Choroid plexus epithelial cell (primary cell): ENCODE measurements around the gene ARHGAP23.
"Not testable (repeated sequence)": the region's sequence is repeated elsewhere in the genome, so short reads cannot be mapped to it uniquely, and the experiment has no call there.

Experiments
- DNase-seq: peaks from one replicate; pipeline ENCODE4 v3.0.0-alpha.2; 2010; ENCODE audit warnings: low read depth
- H3K4me3 ChIP-seq: 2 replicates; pipeline ENCODE4 v1.5.1; 2011; ENCODE audit warnings: low read depth, mild to moderate bottlenecking, control low read depth, low read length, moderate library complexity
- TF ChIP-seq, protein P1 (sequence below): conservative IDR thresholded peaks from 2 replicates; pipeline ENCODE4 v1.5.1; 2011; ENCODE audit warnings: low read depth, mild to moderate bottlenecking, control low read depth, inconsistent platforms, low read length, moderate library complexity

Gene ARHGAP23

DNA sequence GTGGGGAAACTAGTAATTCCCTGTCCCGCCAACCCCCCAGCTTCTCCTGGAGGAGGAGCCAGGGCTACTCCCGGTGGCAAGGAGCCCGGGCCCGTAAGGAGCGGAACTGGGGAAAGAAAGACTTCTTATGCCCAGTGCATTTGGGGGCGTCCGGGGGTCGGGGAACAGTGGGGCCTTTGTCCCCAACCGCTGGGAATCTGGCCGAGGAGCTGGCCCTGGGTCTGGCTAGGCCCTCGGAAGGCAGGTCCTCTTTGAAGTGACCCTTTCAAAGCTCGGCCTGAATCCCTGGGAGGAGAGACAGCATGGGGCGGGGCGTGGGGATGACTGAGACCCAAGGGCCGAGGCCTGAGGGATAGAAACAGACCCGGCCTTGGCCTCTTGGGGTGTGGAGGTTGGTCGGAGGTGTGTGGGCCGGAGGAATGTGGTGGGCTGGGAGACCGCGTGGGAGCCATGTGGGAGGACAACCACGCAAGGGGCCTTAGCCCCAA is 6.0 kb downstream of the ARHGAP23 start:
- TF ChIP-seq, protein P1, sequence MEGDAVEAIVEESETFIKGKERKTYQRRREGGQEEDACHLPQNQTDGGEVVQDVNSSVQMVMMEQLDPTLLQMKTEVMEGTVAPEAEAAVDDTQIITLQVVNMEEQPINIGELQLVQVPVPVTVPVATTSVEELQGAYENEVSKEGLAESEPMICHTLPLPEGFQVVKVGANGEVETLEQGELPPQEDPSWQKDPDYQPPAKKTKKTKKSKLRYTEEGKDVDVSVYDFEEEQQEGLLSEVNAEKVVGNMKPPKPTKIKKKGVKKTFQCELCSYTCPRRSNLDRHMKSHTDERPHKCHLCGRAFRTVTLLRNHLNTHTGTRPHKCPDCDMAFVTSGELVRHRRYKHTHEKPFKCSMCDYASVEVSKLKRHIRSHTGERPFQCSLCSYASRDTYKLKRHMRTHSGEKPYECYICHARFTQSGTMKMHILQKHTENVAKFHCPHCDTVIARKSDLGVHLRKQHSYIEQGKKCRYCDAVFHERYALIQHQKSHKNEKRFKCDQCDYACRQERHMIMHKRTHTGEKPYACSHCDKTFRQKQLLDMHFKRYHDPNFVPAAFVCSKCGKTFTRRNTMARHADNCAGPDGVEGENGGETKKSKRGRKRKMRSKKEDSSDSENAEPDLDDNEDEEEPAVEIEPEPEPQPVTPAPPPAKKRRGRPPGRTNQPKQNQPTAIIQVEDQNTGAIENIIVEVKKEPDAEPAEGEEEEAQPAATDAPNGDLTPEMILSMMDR, result no peak
- H3K4me3 ChIP-seq, result no peak overlapping the region
- no peak for DNase-seq

DNA sequence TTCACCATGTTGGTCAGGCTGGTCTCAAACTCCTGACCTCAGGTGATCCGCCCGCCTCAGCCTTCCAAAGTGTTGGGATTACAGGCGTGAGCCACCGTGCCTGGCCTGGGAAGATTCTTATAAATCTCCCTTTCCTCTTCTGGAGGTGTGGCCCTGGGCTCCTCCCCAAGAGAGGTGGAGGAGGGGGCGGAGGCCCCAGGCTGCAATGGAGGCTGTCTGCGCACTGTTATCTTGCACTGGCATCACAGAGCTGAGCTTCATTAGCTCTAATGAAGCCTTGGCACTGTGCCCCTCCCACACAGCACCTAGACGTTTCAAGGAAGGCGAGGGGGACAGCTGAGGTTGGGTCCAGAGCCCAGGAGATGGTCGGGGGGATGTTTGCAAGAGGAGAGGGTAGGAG is 7.5 kb downstream of the ARHGAP23 start:
- TF ChIP-seq, protein P1, result no peak
- DNase-seq, result no peak
- H3K4me3 ChIP-seq, result no peak overlapping the region

DNA sequence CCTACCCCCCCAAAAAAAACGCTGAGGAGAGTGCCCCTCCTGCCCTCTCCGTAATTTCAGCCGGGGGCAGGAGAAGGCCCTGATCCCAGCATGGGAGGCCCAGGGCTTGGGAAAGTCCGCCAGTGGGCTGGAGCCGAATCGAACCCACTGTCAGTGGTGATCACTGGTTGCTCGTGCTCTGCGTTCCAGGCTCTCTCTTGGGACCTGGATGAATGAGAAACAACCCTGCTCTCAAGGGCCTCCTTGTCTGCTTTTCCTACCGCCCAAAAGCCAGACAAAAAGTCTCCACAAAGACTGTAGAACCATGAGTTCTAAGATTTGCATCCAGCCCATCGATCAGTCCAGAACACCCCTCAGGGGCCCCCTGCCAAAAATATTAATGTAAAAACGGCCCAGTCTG is 8.1 kb downstream of the ARHGAP23 start:
- TF ChIP-seq, protein P1, result no peak
- DNase-seq, result no peak
- no peak overlapping the region for H3K4me3 ChIP-seq

DNA sequence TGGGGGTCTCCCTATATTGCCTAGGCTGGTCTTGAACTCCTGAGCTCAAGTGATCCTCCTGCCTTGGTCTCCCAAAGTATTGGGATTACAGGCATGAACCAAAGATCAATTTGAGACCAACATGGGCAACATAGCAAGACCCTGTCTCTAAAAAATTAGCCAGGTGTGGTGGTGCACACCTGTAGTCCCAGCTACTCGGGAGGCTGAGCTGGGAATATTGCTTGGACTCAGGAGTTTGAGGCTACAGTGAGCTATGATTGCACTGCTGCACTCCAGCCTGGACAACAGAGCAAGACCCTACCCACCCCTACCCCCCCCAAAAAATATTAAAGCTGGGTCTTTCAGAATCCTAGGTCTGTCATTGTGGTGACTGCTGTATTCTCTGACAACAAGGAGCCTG is 9.0 kb downstream of the ARHGAP23 start:
- not testable (repeated sequence) for H3K4me3 ChIP-seq, DNase-seq

DNA sequence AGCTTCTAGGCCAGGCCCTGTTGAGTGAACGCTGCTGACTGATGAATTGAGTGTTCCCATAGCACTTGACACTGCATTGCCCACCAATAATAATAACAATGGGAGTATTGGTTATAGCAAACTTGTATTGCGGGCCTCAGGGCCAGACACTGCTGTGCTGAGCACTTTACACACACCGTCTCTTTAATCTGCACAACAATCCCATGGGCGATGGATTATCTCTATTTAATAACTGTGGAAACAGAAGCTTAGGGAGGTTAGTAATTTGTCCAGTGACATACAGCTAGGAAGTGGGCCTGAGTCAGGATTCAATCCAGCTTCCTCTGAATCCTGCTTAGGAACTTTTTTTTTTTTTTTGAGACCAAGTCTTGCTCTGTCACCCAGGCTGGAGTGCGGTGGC is 11.2 kb downstream of the ARHGAP23 start:
- no peak overlapping the region for H3K4me3 ChIP-seq
- DNase-seq, result no peak
- TF ChIP-seq, protein P1, result no peak

DNA sequence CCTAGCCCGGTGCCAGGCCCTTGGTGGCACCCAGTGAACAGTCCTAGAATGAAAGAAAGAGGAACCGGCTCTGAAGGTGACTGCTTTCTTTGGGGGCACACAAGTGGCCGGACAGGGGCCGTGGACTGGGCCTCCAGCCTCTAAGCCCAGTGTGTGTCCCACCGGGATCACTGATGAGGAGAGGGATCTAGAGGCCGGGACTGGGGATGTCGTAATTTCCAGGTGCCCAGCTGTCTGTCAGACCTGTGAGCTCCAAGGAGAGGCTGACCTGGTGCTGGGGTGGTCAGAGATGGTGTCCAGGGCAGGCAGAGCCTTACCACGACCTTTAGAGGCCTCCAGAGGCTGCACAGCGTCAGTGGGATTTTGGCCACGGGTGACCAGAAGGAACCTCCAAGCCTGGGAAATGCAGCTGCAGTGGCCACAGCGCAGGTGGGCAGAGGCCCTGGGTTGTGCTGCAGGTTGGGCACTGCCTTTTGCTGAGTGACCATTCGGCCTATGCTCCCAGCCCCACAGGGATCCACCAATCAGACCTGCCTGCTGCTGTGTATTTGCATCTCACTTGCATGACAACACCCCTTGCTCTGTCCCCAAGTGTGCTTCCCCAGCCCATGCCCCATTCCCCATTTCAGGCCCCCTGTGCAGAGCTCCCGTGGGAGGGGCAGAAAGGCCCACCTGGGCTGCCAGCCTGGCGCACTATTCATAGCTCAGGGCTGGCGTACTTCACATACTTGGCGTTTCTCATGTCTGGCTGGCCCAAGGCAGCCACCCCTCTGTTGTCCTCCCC is 12.5 kb downstream of the ARHGAP23 start:
- H3K4me3 ChIP-seq, result no peak overlapping the region
- TF ChIP-seq, protein P1, result no peak
- DNase-seq, result no peak

DNA sequence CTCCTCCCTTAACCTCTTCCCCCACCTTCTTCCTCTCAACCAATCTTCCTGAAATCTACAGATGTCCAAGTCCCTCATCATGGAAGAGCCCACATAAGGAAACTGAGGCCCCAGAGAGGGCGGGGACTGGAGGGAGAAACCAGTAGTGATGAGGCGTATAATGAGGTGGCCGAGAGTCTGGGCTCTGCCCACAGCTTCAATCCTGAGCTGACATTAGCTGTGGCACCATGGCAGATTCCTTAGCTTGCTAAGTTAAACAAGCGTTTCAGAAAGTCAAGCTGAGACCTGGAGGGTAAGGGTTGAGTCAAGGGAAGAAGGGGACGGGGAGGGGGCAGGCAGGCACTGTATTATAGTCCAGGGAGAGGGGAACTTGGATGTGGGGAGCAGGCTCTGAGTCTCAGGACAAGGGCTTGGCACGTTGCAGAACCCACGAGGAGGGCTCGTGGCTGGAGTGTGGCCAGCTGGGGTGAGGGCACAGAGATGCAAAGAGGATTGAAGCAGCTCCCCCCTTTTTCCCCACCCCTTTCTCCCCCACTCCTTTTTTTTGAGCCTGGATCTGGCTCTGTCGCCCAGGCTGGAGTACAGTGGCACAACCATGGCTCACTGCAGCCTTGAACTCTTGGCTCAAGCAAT is 13.3 kb downstream of the ARHGAP23 start:
- no peak overlapping the region for H3K4me3 ChIP-seq
- TF ChIP-seq, protein P1, result no peak

More for the DNA sequence above, 13.3 kb downstream of the ARHGAP23 start:
- DNase-seq, result no peak
